Measurements from ENCODE around the gene DDX10.
"Not testable (repeated sequence)": the region's sequence is repeated elsewhere in the genome, so short reads cannot be mapped to it uniquely, and the experiment has no call there.

The DDX10 gene

DNA sequence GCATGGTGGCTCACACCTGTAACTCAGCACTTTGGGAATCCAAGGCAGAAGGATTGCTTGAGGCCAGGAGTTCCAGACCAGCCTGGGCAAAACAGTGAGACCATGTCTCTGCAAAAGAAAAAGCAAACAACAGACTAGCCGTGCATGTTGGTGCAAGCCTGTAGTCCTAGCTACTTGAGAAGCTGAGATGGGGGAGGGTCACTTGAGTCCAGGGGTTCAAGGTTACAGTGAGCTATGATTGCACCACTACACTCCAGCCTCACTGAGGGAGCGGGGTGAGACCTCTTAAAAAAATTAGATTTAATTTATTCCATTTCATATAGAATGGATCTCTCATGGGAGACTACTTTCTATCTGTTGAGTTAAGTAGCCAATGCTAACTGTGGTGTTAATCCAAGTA, 50.4 kb downstream of the DDX10 start:
- DNase-seq (ENCODE audit: low read depth): no peak

GRCh38 chr11:108718466-108718865, 53.6 kb downstream of the DDX10 start:
- no peak for DNase-seq (ENCODE audit: low read depth)

GRCh38 chr11:108724974-108725689, 60.3 kb downstream of the DDX10 start:
- no peak for DNase-seq (ENCODE audit: low read depth)

DNA sequence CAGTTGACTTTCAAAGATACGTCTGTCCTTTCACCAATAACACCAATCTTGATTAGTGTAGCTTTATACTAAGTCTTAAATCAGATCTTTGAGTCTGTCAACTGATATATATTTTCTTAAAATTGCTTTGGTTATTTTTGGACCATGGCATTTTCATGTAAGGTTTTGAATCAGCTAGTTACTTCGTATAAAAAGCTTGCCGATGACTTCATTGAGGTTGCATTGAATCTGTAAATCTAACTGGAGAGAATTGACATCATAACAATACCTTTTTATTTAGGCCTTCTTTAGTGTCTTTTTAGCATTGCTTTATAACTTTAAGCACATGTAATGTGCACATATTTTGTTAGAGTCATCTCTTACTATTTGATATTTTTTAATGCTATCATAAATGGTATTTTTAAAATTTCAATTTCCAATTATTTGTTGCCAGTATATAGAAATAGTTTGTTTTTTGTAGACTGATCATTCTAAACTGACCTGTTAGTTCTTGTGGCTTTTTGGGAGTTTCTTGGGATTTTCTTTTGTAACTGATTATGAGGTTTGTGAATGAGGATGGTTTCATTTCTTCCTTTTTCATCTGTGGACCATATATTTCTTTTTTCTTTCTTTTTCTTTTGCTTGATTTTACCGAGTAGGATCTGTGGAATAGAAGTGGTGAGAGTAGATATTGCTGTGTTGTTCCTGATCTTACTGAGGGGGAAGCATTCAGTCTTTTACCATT, 61.4 kb downstream of the DDX10 start:
- no peak for DNase-seq (ENCODE audit: low read depth)

DNA sequence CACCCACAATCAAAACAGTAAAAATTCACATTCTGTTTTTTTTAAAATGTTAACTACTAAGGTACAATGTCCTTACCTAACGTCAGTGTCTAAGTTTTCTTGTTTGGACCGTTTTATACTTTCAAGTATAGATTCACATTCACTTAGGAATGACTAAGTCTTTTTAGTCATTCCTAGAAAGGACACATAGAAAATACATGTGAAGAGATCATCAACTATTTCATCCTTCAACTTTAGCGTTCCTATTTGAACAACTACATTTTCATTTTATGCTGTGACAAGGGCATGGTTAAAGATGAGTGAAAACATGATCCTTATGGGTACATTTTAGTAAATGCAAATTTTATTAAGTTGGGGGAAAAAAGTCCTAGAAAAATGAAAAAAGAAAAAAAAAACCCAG, 62.8 kb downstream of the DDX10 start:
- no peak for DNase-seq (ENCODE audit: low read depth)

DNA sequence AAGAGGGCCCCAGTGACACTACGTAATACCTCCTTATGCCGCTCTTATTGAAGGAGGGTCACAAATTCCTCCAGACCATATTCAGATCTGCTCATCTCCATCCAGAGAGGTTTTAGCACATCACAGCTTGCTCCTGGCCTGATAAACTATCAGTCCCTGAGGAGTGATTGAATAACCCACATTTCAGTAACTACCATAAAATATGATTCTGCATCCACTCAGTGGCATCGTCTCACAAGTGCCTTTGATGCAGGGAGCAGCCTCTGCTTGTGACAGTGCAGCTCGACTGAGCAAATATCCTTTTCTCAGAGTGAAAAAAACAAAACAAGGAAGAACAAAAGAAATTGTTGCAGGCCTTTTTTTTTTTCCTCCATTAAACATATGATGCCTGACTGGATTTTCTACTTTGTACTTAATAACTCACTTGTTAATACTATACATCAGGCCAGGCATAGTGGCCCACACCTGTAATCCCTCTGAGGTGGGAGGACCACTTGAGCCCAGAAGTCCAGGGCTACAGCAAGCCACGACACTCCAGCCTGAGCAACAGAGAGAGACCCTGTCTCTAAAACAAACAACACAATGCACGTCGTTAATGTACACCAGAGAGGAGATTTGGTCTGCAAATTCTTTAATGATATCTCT, 64.5 kb downstream of the DDX10 start:
- DNase-seq (ENCODE audit: low read depth): no peak

- DNase-seq (ENCODE audit: low read depth): no peak
Observed at GRCh38 chr11:108732395-108732794, 67.5 kb downstream of the DDX10 start.

- DNase-seq (ENCODE audit: low read depth): peak; percentile 12
Observed at GRCh38 chr11:108733479-108734116, 68.7 kb downstream of the DDX10 start.

DNA sequence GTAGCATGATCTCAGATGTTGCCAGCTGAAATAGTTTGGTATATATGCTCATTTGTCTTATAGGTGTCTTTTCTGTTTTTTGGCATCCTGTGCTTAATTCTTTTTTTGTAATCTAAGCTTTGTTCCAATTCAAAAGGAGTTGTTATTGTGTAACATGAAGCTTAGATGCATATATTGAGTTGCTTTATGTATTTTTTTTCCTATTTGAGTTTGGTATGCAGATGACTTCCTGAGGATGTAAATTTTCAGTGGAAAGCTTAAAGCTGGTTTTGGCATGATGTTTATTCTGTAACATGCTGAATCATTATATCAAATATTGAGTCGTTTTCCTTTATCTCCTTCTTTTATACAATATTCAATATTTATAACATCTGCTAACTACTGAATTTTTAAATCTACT, 69.4 kb downstream of the DDX10 start:
- DNase-seq (ENCODE audit: low read depth): no peak

DNA sequence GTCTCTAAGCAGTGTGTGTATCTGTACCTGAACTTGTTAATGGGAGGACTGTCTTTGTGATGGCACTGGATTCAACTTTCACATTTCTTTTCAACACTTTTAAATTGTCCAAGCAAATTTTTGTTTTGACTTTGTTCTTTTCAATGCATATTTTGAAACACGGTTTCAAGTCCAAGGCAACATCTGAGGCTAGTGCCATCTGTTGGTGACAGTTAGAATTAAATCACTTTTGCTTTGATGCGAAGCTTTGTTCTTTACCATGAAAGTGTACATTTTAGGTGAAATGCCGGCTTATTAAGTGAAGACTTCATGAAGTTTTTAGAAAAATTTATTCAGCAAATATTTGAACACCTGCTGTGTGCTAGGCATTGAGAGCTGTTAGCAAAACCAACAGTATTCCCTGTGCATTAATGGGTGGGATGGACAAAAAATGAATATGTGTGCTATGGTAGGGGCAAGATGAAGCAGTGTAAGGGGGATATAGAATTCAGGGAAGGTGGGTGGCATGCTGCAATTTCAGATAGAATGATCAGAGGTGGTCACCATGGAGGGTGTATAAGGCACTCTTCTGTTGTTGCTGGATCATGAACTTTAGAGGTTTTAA, 70.2 kb downstream of the DDX10 start:
- DNase-seq (ENCODE audit: low read depth): no peak

GRCh38 chr11:108740132-108740531, 75.3 kb downstream of the DDX10 start:
- DNase-seq (ENCODE audit: low read depth): not testable (repeated sequence)

- DNase-seq (ENCODE audit: low read depth): peak; percentile 27
Observed at GRCh38 chr11:108743851-108744250, 79.0 kb downstream of the DDX10 start.

DNA sequence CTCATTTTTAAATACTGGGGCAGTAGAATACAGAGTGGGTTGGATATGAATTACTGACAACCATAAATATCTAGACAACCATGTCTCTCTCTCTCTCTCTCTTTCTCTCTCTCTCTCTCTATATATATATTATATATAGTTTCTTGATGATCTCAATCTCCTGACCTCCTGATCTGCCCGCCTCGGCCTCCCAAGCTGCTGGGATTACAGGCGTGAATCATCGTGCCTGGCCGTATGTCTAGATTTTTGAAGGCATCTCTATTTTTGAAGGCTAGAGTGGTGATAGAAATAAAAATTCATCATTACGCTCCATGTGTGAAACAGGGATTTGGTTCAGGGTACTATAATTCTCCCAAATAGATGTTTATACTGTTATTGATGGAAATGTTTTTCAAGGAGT, 84.1 kb downstream of the DDX10 start:
- no peak for DNase-seq (ENCODE audit: low read depth)

GRCh38 chr11:108751444-108751843, 86.6 kb downstream of the DDX10 start:
- no peak for DNase-seq (ENCODE audit: low read depth)

DNA sequence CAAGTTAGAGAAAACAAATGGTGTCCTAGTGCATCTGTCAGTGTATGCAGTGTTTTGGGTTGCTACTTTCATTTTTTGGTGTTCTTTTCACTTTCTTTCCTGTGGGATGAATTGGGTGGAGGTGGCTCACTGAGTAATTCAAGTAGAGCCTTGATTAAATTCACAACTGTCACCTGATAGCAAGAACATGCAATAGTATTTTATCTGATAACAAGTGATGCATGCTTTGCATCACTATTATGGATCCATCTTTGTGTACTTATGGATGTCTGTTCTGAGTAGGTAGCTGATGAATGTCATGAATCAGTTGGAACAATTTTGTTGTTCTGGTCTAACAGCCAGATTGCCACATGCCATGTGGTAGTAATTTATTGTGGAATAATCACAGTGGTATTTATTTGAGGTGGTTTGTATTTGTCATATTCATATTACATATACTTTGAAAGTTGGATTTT, 87.5 kb downstream of the DDX10 start:
- DNase-seq (ENCODE audit: low read depth): peak; percentile 56

DNA sequence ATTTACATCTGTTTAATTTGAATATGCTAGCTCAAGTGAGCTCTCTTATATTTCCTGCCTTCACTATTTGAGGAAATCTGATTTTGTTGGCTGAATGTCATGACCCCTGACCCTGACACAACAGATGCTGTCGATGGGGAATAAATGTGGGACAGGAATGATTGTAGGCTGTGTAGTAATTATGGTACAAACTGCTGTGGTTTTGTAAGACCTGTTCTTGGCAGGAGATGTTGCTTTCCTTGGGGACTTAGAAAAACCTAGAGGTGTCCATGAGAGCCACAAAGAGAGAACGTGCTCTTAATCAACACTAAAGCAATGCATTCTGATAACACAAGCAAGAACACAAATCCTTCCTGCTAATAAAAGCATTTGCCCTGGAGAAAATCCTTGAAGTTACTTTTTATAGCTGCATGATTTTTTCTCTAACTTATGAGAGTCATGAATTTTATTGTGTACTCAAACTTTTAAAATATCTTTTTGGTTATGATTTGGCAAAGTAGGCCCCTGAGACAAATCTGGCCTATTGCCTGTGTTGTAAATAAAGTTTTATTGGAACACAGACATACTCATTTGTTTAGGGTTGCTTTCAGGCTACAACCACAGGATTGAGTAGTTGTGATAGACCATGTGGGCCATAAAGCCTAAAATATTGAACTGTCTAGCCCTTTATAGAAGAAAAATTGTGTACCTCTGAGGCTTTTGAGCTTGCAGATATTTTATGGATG, 90.2 kb downstream of the DDX10 start:
- DNase-seq (ENCODE audit: low read depth): peak; percentile 79

DNA sequence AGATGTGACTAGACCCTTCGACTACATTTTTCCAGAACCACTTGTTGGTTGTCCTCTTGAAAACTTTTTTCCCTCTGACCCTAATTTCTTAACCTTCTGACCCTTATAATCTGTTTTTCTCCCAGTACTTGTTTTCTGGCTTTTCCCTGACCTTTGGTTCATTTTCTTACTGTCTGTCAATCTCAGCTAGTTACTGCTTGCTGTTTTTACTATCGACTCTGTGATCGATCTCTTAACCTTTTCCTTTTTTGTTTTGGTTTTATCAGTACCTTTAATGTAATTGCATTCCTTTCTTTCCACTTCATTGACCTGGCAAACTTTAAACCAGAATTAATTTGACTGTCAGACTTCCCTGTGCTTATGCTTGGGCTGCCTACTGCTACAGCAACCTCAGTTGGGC, 92.8 kb downstream of the DDX10 start:
- DNase-seq (ENCODE audit: low read depth): no peak

DNA sequence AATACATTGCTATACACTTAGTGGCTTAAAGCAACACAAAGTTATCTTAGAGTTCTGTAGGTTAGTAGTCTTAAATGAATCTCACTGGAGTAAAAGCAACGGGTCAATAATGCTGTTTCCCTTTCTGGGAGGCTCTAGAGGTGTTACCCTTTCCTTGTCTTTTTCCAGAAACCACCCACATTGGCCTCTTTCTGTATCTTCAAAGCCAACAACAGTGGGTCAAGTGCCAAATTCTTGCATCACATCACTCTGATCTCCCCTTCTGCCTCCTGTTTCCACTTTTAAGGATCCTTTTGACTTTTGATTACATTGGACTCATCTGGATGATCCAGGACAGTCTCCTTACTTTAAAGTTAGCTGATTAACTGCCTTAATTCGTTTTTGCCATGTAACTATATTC, 93.6 kb downstream of the DDX10 start:
- peak; percentile 24 for DNase-seq (ENCODE audit: low read depth)

DNA sequence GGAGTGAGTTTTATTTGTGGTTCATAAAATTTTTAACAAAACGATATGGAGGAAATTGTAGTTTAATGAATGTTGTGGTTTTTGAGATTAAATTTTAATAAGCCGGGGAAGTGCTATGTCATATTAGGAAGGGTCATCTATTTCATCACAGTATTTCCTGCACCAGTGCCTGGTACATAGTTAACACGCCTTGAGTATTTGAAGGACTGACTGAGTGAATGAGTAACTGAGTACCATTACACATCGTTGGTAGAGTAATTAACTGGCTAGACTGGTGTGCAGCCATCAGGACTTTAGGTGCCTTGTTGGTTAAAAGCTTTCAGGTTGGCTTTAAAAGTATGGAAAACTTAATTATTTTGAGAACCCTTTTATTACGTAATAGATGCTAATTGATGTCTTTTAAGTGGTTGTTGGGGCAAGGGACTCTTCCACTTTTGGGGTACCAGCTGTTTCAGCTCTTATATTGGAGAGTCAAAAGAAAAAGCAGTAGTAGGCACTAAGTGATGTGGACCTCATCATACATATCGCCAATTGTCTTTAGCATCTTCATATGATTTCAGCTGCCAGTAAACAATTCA, 101.8 kb downstream of the DDX10 start:
- DNase-seq (ENCODE audit: low read depth): no peak

GRCh38 chr11:108768370-108768769, 103.5 kb downstream of the DDX10 start:
- peak; percentile 10 for DNase-seq (ENCODE audit: low read depth)

- DNase-seq (ENCODE audit: low read depth): no peak
Observed at GRCh38 chr11:108768964-108769363, 104.1 kb downstream of the DDX10 start.

All from fibroblast of gingiva (primary cell).